GM23338 (cell line): ENCODE results near the gene MLLT1. TPM values are rescaled to one million over a fixed set of nuclear protein-coding genes. Genes with fewer than 3 reads are reported as not detected.

ENCODE experiments used
- ATAC-seq: fragments of 200-7000 bp; cut with Tn5 transposase; 3 replicates; pipeline ENCODE4 v1.9.1; 2020
- DNase-seq: peaks from one replicate; pipeline ENCODE4 v3.0.0-alpha.2; 2015; ENCODE audit warnings: low spot score
- H2AFZ ChIP-seq: fragments of 200-600 bp; sonication (generic); 2 replicates; pipeline ENCODE4 v1.8.0; 2016; ENCODE audit warnings: antibody characterized with exemption, mild to moderate bottlenecking, moderate library complexity
- H3F3A ChIP-seq: fragments of 200-600 bp; sonication (generic); replicated peaks from 2 replicates; pipeline ENCODE4 v1.8.0; 2017; ENCODE audit warnings: antibody characterized with exemption, mixed run types, low read depth
- H3K27ac ChIP-seq: fragments of 200-600 bp; sonication (generic); 2 replicates; pipeline ENCODE4 v1.6.1; 2016; ENCODE audit warnings: low read depth
- H3K27me3 ChIP-seq: fragments of 200-600 bp; sonication (generic); 2 replicates; pipeline ENCODE4 v1.8.0; 2016; ENCODE audit warnings: mild to moderate bottlenecking, mixed run types, moderate library complexity; ENCODE audit not compliant: insufficient read depth
- H3K36me3 ChIP-seq: fragments of 200-600 bp; sonication (generic); 2 replicates; pipeline ENCODE4 v1.8.0; 2016; ENCODE audit warnings: mild to moderate bottlenecking; ENCODE audit not compliant: insufficient read depth
- H3K4me1 ChIP-seq: fragments of 200-600 bp; sonication (generic); 2 replicates; pipeline ENCODE4 v1.8.0; 2016; ENCODE audit warnings: mild to moderate bottlenecking, moderate library complexity; ENCODE audit not compliant: insufficient read depth
- H3K4me2 ChIP-seq: fragments of 200-600 bp; sonication (generic); 2 replicates; pipeline ENCODE4 v1.7.1; 2017; ENCODE audit warnings: mixed run types
- H3K4me3 ChIP-seq: fragments of 200-600 bp; sonication (generic); 2 replicates; pipeline ENCODE4 v1.6.1; 2016; ENCODE audit warnings: mixed run types
- H3K79me2 ChIP-seq: fragments of 200-600 bp; sonication (generic); replicated peaks from 2 replicates; pipeline ENCODE4 v1.8.0; 2017; ENCODE audit warnings: mild to moderate bottlenecking; ENCODE audit not compliant: insufficient read depth
- H3K9me2 ChIP-seq: fragments of 200-600 bp; sonication (generic); 2 replicates; pipeline ENCODE4 v1.8.0; 2017; ENCODE audit not compliant: insufficient read depth
- H4K20me1 ChIP-seq: fragments of 200-600 bp; sonication (generic); replicated peaks from 2 replicates; pipeline ENCODE4 v1.8.0; 2017; ENCODE audit warnings: mild to moderate bottlenecking; ENCODE audit not compliant: insufficient read depth
- H3K27ac Mint-ChIP-seq: 2 replicates; pipeline ENCODE4 v1.8.0; 2020; ENCODE audit warnings: inconsistent platforms, mild to moderate bottlenecking, moderate library complexity, mixed read lengths
- H3K27me3 Mint-ChIP-seq: 3 replicates; pipeline ENCODE4 v1.8.0; 2022; ENCODE audit warnings: low read depth, mild to moderate bottlenecking, moderate library complexity, mixed read lengths, inconsistent platforms; ENCODE audit not compliant: insufficient read depth, poor library complexity
- H3K36me3 Mint-ChIP-seq: 3 replicates; pipeline ENCODE4 v1.8.0; 2021; ENCODE audit warnings: low read depth, mild to moderate bottlenecking, inconsistent platforms, moderate library complexity, mixed read lengths
- H3K4me1 Mint-ChIP-seq: 3 replicates; pipeline ENCODE4 v1.8.0; 2020; ENCODE audit warnings: mild to moderate bottlenecking, inconsistent platforms, mixed read lengths
- H3K4me3 Mint-ChIP-seq: 3 replicates; pipeline ENCODE4 v1.8.0; 2021; ENCODE audit warnings: moderate library complexity, mild to moderate bottlenecking, inconsistent platforms, mixed read lengths
- H3K9me3 Mint-ChIP-seq: 3 replicates; pipeline ENCODE4 v1.8.0; 2020; ENCODE audit warnings: moderate library complexity, mild to moderate bottlenecking, inconsistent platforms, mixed read lengths
- CREB1 ChIP-seq: fragments of 250-450 bp; sonication (Bioruptor Pico); IDR thresholded peaks from 2 replicates; pipeline ENCODE4 v1.5.0; 2020; ENCODE audit warnings: low read depth, mild to moderate bottlenecking, moderate library complexity
- CTCF ChIP-seq, 2 experiments: fragments of 200-600 bp in 1 of 2; sonication (generic) in 1 of 2; conservative IDR thresholded peaks; 2 replicates each; pipeline versions ENCODE4 v1.5.1 to v1.6.1; 2016 to 2017; ENCODE audit warnings: antibody characterized with exemption in 2 of 2, low read depth in 2 of 2, mild to moderate bottlenecking in 2 of 2, moderate library complexity in 1 of 2
- ETS1 ChIP-seq: IDR thresholded peaks from 2 replicates; pipeline ENCODE4 v1.6.1; 2016; ENCODE audit warnings: antibody characterized with exemption
- EZH2 ChIP-seq: fragments of 200-600 bp; sonication (generic); IDR thresholded peaks from one replicate; pipeline ENCODE4 v1.8.0; 2017; ENCODE audit warnings: antibody characterized with exemption, mild to moderate bottlenecking, low read depth; ENCODE audit not compliant: unreplicated experiment
- EZH2phosphoT487 ChIP-seq: fragments of 200-600 bp; sonication (generic); IDR thresholded peaks from one replicate; pipeline ENCODE4 v1.8.1; 2018; ENCODE audit warnings: antibody characterized with exemption; ENCODE audit not compliant: unreplicated experiment
- JUNB ChIP-seq: IDR thresholded peaks from one replicate; pipeline ENCODE4 v1.6.1; 2016; ENCODE audit warnings: antibody characterized with exemption; ENCODE audit not compliant: unreplicated experiment
- NANOG ChIP-seq: IDR thresholded peaks from 2 replicates; pipeline ENCODE4 v1.6.1; 2016; ENCODE audit warnings: antibody characterized with exemption, borderline replicate concordance
- POLR2AphosphoS5 ChIP-seq: IDR thresholded peaks from 2 replicates; pipeline ENCODE4 v1.6.1; 2016; ENCODE audit warnings: antibody characterized with exemption, low read depth
- REST ChIP-seq: IDR thresholded peaks from one replicate; pipeline ENCODE4 v1.6.1; 2018; ENCODE audit warnings: antibody characterized with exemption; ENCODE audit not compliant: unreplicated experiment
- STAT1 ChIP-seq: IDR thresholded peaks from one replicate; pipeline ENCODE4 v1.6.1; 2016; ENCODE audit warnings: antibody characterized with exemption; ENCODE audit not compliant: unreplicated experiment
- ZNF114 ChIP-seq: fragments of 250-450 bp; sonication (Bioruptor Pico); IDR thresholded peaks from 2 replicates; pipeline ENCODE4 v1.5.0; 2020; ENCODE audit warnings: mild to moderate bottlenecking, moderate library complexity
- ZNF331 ChIP-seq: fragments of 250-450 bp; sonication (Bioruptor Pico); IDR thresholded peaks from 2 replicates; pipeline ENCODE4 v1.5.0; 2020; ENCODE audit warnings: low read depth, mild to moderate bottlenecking, moderate library complexity
- polyA plus RNA-seq: library from polyadenylated mRNA; unstranded; fragments of >200 nt; fragmentation: Nextera tagmentation; extraction: Ambion mirVana; gene quantifications from 2 replicates; pipeline ENCODE4 v1.2.1, GENCODE V29; 2016
- total RNA-seq: library from RNA; depleted of rRNA; stranded (reverse); fragments of >200 nt; shearing (Covaris generic); gene quantifications from 2 replicates; pipeline ENCODE4 v1.2.3, GENCODE V29; 2014
- TF ChIP-seq, protein P1 (sequence below): fragments of 250-450 bp; sonication (Bioruptor Pico); IDR thresholded peaks from 2 replicates; pipeline ENCODE4 v1.5.0; 2020; ENCODE audit warnings: mild to moderate bottlenecking, moderate library complexity

The MLLT1 gene
- total and polyA plus RNA-seq, 2 experiments from 2014 or later = 17.8 to 23.4 TPM

- Histone ChIP-seq H3K79me2 (no peaks in the 10 kb centered on the region), H3K27ac (no peak overlapping the region), H3K4me2 (no peak overlapping the region), H3F3A (no peaks in the 10 kb centered on the region), H2AFZ (no peak overlapping the region), H3K4me3 (no peak overlapping the region), H3K9me2 (0 out of 2 replicates have a peak, but pooled peaks cover 3% of the 10 kb centered on the region), H3K27me3 (no peaks in the 10 kb centered on the region), H3K36me3 (no peaks in the 10 kb centered on the region), H4K20me1 (no peaks in the 10 kb centered on the region), H3K4me1 (no peaks in the 10 kb centered on the region)
- no peak overlapping the region for H3K27ac Mint-ChIP-seq
- TF ChIP-seq EZH2phosphoT487 (no peak), JUNB (no peak), EZH2 (no peak), ZNF114 (CRISPR knock-in tag) (no peak), REST (no peak), NANOG (no peak), ZNF331 (CRISPR knock-in tag) (no peak), STAT1 (no peak), CTCF (conservative IDR thresholded peaks at IDR 0.05; ENCODE audit: low read depth in 2 of 2) (no peak), ETS1 (no peak), CREB1 (no peak), POLR2AphosphoS5 (no peak)
- TF ChIP-seq, protein P1, sequence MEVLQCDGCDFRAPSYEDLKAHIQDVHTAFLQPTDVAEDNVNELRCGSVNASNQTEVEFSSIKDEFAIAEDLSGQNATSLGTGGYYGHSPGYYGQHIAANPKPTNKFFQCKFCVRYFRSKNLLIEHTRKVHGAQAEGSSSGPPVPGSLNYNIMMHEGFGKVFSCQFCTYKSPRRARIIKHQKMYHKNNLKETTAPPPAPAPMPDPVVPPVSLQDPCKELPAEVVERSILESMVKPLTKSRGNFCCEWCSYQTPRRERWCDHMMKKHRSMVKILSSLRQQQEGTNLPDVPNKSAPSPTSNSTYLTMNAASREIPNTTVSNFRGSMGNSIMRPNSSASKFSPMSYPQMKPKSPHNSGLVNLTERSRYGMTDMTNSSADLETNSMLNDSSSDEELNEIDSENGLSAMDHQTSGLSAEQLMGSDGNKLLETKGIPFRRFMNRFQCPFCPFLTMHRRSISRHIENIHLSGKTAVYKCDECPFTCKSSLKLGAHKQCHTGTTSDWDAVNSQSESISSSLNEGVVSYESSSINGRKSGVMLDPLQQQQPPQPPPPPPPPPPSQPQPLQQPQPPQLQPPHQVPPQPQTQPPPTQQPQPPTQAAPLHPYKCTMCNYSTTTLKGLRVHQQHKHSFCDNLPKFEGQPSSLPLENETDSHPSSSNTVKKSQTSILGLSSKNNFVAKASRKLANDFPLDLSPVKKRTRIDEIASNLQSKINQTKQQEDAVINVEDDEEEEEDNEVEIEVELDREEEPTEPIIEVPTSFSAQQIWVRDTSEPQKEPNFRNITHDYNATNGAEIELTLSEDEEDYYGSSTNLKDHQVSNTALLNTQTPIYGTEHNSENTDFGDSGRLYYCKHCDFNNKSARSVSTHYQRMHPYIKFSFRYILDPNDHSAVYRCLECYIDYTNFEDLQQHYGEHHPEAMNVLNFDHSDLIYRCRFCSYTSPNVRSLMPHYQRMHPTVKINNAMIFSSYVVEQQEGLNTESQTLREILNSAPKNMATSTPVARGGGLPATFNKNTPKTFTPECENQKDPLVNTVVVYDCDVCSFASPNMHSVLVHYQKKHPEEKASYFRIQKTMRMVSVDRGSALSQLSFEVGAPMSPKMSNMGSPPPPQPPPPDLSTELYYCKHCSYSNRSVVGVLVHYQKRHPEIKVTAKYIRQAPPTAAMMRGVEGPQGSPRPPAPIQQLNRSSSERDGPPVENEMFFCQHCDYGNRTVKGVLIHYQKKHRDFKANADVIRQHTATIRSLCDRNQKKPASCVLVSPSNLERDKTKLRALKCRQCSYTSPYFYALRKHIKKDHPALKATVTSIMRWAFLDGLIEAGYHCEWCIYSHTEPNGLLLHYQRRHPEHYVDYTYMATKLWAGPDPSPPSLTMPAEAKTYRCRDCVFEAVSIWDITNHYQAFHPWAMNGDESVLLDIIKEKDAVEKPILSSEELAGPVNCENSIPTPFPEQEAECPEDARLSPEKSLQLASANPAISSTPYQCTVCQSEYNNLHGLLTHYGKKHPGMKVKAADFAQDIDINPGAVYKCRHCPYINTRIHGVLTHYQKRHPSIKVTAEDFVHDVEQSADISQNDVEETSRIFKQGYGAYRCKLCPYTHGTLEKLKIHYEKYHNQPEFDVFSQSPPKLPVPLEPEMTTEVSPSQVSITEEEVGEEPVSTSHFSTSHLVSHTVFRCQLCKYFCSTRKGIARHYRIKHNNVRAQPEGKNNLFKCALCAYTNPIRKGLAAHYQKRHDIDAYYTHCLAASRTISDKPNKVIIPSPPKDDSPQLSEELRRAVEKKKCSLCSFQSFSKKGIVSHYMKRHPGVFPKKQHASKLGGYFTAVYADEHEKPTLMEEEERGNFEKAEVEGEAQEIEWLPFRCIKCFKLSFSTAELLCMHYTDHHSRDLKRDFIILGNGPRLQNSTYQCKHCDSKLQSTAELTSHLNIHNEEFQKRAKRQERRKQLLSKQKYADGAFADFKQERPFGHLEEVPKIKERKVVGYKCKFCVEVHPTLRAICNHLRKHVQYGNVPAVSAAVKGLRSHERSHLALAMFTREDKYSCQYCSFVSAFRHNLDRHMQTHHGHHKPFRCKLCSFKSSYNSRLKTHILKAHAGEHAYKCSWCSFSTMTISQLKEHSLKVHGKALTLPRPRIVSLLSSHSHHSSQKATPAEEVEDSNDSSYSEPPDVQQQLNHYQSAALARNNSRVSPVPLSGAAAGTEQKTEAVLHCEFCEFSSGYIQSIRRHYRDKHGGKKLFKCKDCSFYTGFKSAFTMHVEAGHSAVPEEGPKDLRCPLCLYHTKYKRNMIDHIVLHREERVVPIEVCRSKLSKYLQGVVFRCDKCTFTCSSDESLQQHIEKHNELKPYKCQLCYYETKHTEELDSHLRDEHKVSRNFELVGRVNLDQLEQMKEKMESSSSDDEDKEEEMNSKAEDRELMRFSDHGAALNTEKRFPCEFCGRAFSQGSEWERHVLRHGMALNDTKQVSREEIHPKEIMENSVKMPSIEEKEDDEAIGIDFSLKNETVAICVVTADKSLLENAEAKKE (CRISPR knock-in tag) = no peak
- no peak for DNase-seq
- H3K4me3 Mint-ChIP-seq = no peak overlapping the region
- no peaks in the 10 kb centered on the region for H3K9me3 Mint-ChIP-seq
- ATAC-seq = no peak
- peaks cover 7% of the 10 kb centered on the region; the same call in 2 of the 3 replicates for H3K36me3 Mint-ChIP-seq
- peaks cover 7% of the 10 kb centered on the region for H3K27me3 Mint-ChIP-seq
- H3K4me1 Mint-ChIP-seq = peaks cover 2% of the 10 kb centered on the region; the same call in 1 of the 3 replicates
These were observed 69.7 kb downstream of the MLLT1 start for GRCh38 chr19:6210091-6210490.
